Chondrocyte (in vitro differentiated cells): ENCODE measurements around the gene PRKAR1A. TPM values are rescaled to one million over a fixed set of nuclear protein-coding genes. Genes with fewer than 3 reads are reported as not detected.

ENCODE experiments used
- DNase-seq: peaks from one replicate; pipeline ENCODE4 v3.0.0; 2021; ENCODE audit warnings: mixed read lengths, low spot score
- H3K27ac Mint-ChIP-seq: one replicate; pipeline ENCODE4 v1.8.0; 2021; ENCODE audit warnings: mild to moderate bottlenecking, moderate library complexity, mixed read lengths; ENCODE audit not compliant: unreplicated experiment
- H3K27me3 Mint-ChIP-seq: 2 replicates; pipeline ENCODE4 v1.8.0; 2021; ENCODE audit warnings: low read depth, mixed read lengths
- H3K36me3 Mint-ChIP-seq: 2 replicates; pipeline ENCODE4 v1.8.0; 2021; ENCODE audit warnings: low read depth, mixed read lengths
- H3K4me1 Mint-ChIP-seq: 2 replicates; pipeline ENCODE4 v1.8.0; 2021; ENCODE audit warnings: low read depth, mild to moderate bottlenecking, mixed read lengths
- H3K4me3 Mint-ChIP-seq: one replicate; pipeline ENCODE4 v1.8.0; 2021; ENCODE audit warnings: mild to moderate bottlenecking, moderate library complexity, mixed read lengths; ENCODE audit not compliant: unreplicated experiment
- H3K9me3 Mint-ChIP-seq: 2 replicates; pipeline ENCODE4 v1.8.0; 2021; ENCODE audit warnings: low read depth, mixed read lengths
- CTCF ChIP-seq: fragments of 200-600 bp; sonication (generic); IDR thresholded peaks from 2 replicates; pipeline ENCODE4 v1.5.0; 2021; ENCODE audit warnings: antibody characterized with exemption, mild to moderate bottlenecking, moderate library complexity
- total RNA-seq: library from RNA; stranded (reverse); gene quantifications from 3 replicates; pipeline ENCODE4 v1.2.1, GENCODE V29; 2021

PRKAR1A gene
- total RNA-seq, 1 donor from 2014 or later: 269 TPM

GRCh38 chr17:68495081-68495480 is 17.1 kb upstream of the PRKAR1A start:
- H3K4me1 Mint-ChIP-seq: no peaks in the 10 kb centered on the region
- no peaks in the 10 kb centered on the region for H3K36me3 Mint-ChIP-seq
- TF ChIP-seq CTCF: no peak
- no peak for DNase-seq
- no peaks in the 10 kb centered on the region for H3K9me3 Mint-ChIP-seq
- H3K27ac Mint-ChIP-seq: no peak overlapping the region
- peaks cover 1% of the 10 kb centered on the region for H3K27me3 Mint-ChIP-seq
- no peak overlapping the region for H3K4me3 Mint-ChIP-seq

- Mint-ChIP-seq H3K9me3 (no peaks in the 10 kb centered on the region), H3K4me1 (no peaks in the 10 kb centered on the region), H3K27ac (no peak overlapping the region), H3K4me3 (no peak overlapping the region), H3K27me3 (peaks cover 7% of the 10 kb centered on the region), H3K36me3 (peaks cover 2% of the 10 kb centered on the region)
- no peak for DNase-seq
- TF ChIP-seq CTCF: no peak
Measured at GRCh38 chr17:68497885-68498319, 14.3 kb upstream of the PRKAR1A start.

GRCh38 chr17:68498479-68499326 is 13.5 kb upstream of the PRKAR1A start:
- no peaks in the 10 kb centered on the region for H3K4me1 Mint-ChIP-seq

GRCh38 chr17:68499587-68499986 is 12.6 kb upstream of the PRKAR1A start:
- Mint-ChIP-seq H3K9me3 (peaks cover 4% of the 10 kb centered on the region), H3K36me3 (peaks cover 2% of the 10 kb centered on the region), H3K4me1 (no peaks in the 10 kb centered on the region), H3K4me3 (no peak overlapping the region), H3K27me3 (peaks cover 7% of the 10 kb centered on the region), H3K27ac (no peak overlapping the region)
- DNase-seq: no peak
- no peak for TF ChIP-seq CTCF

More at GRCh38 chr17:68498479-68499326, 13.5 kb upstream of the PRKAR1A start:
- DNase-seq: no peak
- H3K27me3 Mint-ChIP-seq: peaks cover 7% of the 10 kb centered on the region
- peaks cover 2% of the 10 kb centered on the region for H3K36me3 Mint-ChIP-seq
- H3K27ac Mint-ChIP-seq: no peak overlapping the region
- TF ChIP-seq CTCF: no peak
- peaks cover 4% of the 10 kb centered on the region for H3K9me3 Mint-ChIP-seq
- H3K4me3 Mint-ChIP-seq: no peak overlapping the region

GRCh38 chr17:68501074-68501473 is 11.2 kb upstream of the PRKAR1A start:
- Mint-ChIP-seq H3K27me3 (peaks cover 7% of the 10 kb centered on the region), H3K27ac (no peak overlapping the region), H3K4me3 (no peak overlapping the region), H3K36me3 (peaks cover 2% of the 10 kb centered on the region), H3K9me3 (peaks cover 4% of the 10 kb centered on the region), H3K4me1 (no peaks in the 10 kb centered on the region)
- DNase-seq: no peak
- no peak for TF ChIP-seq CTCF
